Gastroesophageal sphincter (tissue), 4 donors: ENCODE results near the gene SYTL3. TPM values are rescaled to one million over a fixed set of nuclear protein-coding genes. Genes with fewer than 3 reads are reported as not detected.
"Not testable (repeated sequence)": the region's sequence is repeated elsewhere in the genome, so short reads cannot be mapped to it uniquely, and the experiment has no call there.

ENCODE experiments used
- ATAC-seq: fragments of 150-250 bp; one replicate; pipeline ENCODE4 v1.9.1; 2016; ENCODE audit warnings: mild to moderate bottlenecking, moderate library complexity
- H3K27ac ChIP-seq, 4 donors: fragments of 200-600 bp; sonication (generic) in 3 of 4; 1 replicate in 3 of 4; 2 replicates in 1 of 4; pipeline ENCODE4 v1.5.1; 2016 to 2019
- H3K27me3 ChIP-seq: fragments of 200-600 bp; sonication (generic); one replicate; pipeline ENCODE4 v1.5.1; 2019
- H3K36me3 ChIP-seq, 2 donors: fragments of 200-600 bp; sonication (generic); one replicate each; pipeline ENCODE4 v1.5.1; 2019; ENCODE audit warnings: control low read depth in 1 of 2
- H3K4me1 ChIP-seq, 3 donors: fragments of 200-600 bp; sonication (generic); 1 replicate in 2 of 3; 2 replicates in 1 of 3; pipeline ENCODE4 v1.5.1; 2016 to 2019; ENCODE audit warnings: control low read depth in 2 of 3
- H3K4me3 ChIP-seq, 2 donors: fragments of 200-600 bp; sonication (generic); one replicate each; pipeline ENCODE4 v1.5.1; 2019; ENCODE audit warnings: mild to moderate bottlenecking in 1 of 2, moderate library complexity in 1 of 2
- H3K9me3 ChIP-seq, 3 donors: fragments of 200-600 bp; sonication (generic); one replicate each; pipeline ENCODE4 v1.5.1; 2017 to 2019; ENCODE audit warnings: control low read depth in 2 of 3
- CTCF ChIP-seq, 4 experiments: fragments of 200-600 bp in 2 of 4; fragments of 450-650 bp in 2 of 4; sonication (generic) in 1 of 4; IDR thresholded peaks; one replicate each; pipeline ENCODE4 v1.5.1; 2017 to 2019; ENCODE audit warnings: antibody characterized with exemption in 4 of 4, mild to moderate bottlenecking in 2 of 4, moderate library complexity in 2 of 4
- EP300 ChIP-seq: sonication (generic); formaldehyde crosslinking; IDR thresholded peaks from one replicate; pipeline ENCODE4 v1.6.1; 2017; ENCODE audit warnings: antibody characterized with exemption, mild to moderate bottlenecking
- POLR2A ChIP-seq, 2 donors: fragments of 450-650 bp; IDR thresholded peaks; one replicate each; pipeline ENCODE4 v1.6.1; 2017; ENCODE audit warnings: antibody characterized with exemption in 2 of 2, mild to moderate bottlenecking in 2 of 2, moderate library complexity in 1 of 2
- POLR2AphosphoS5 ChIP-seq: sonication (generic); formaldehyde crosslinking; IDR thresholded peaks from one replicate; pipeline ENCODE4 v1.6.1; 2017; ENCODE audit warnings: antibody characterized with exemption
- WGBS, 2 donors: methylation state at CpG; one replicate each; pipeline ENCODE4 v1.1.5; 2018; ENCODE audit warnings: low coverage in 1 of 2; 5-methylcytosine and 5-hydroxymethylcytosine counted together
- total RNA-seq, 4 donors: library from RNA; depleted of rRNA; stranded (reverse); fragments of >200 nt; gene quantifications; one replicate each; pipeline ENCODE4 v1.1.0, GENCODE V29; 2016

SYTL3 gene
- 1 to 10 TPM; 1.9 to 5.9 (median 4.5) TPM for total RNA-seq

GRCh38 chr6:158649289-158650143, at the start of gene SYTL3:
Gene SYTL3, plus strand, starts transcription at chr6:158650054. Its CDS starts 13,215 bp downstream, at chr6:158663269.
- Histone ChIP-seq H3K27ac (peak within 1 kb of the TSS in 3 of 4 donors; percentile 64 to 73 (median 67)), H3K27me3 (no peaks in the 10 kb centered on the region), H3K4me3 (no peak within 1 kb of the TSS), H3K36me3 (no peaks in the 10 kb centered on the region), H3K4me1 (peaks cover 0 to 25% (median 12%) of the 10 kb centered on the region in 3 donors), H3K9me3 (no peaks in the 10 kb centered on the region)
- 58 to 98% methylated on average over 6 to 13 of the region's 15 CpGs for whole genome bisulfite sequencing, 2 donors
- no peak for TF ChIP-seq POLR2AphosphoS5
- peak in 1 of 2 donors; percentile 47 for TF ChIP-seq POLR2A (IDR thresholded peaks at IDR 0.05)
- ATAC-seq: no peak

GRCh38 chr6:158603261-158604047, 46.4 kb upstream of the SYTL3 start:
- Histone ChIP-seq H3K27me3 (no peaks in the 10 kb centered on the region), H3K36me3 (peaks cover 0 to 70% of the 10 kb centered on the region in 2 donors), H3K27ac (no peak overlapping the region), H3K4me3 (no peak overlapping the region), H3K4me1 (no peaks in the 10 kb centered on the region), H3K9me3 (no peaks in the 10 kb centered on the region)
- TF ChIP-seq EP300 (no peak), POLR2A (IDR thresholded peaks at IDR 0.05) (no peak), POLR2AphosphoS5 (no peak), CTCF (IDR thresholded peaks at IDR 0.05) (no peak)
- no peak for ATAC-seq
- 56 to 81% methylated on average over 5 to 14 of the region's 15 CpGs for WGBS, 2 donors

GRCh38 chr6:158604048-158604406, 45.8 kb upstream of the SYTL3 start:
- no peak for ATAC-seq
- H3K36me3 ChIP-seq: peaks cover 0 to 70% of the 10 kb centered on the region in 2 donors
- TF ChIP-seq EP300 (no peak), POLR2A (IDR thresholded peaks at IDR 0.05) (no peak), POLR2AphosphoS5 (no peak), CTCF (IDR thresholded peaks at IDR 0.05) (no peak)
- H3K4me1 ChIP-seq: no peaks in the 10 kb centered on the region
- H3K4me3 ChIP-seq: no peak overlapping the region
- 67 to 79% methylated on average over 2 of the region's 6 CpGs for WGBS, 2 donors
- no peaks in the 10 kb centered on the region for H3K27me3 ChIP-seq
- H3K9me3 ChIP-seq: no peaks in the 10 kb centered on the region
- H3K27ac ChIP-seq: no peak overlapping the region

- Histone ChIP-seq H3K36me3 (peaks cover 0 to 71% of the 10 kb centered on the region in 2 donors), H3K27ac (no peak overlapping the region), H3K27me3 (no peaks in the 10 kb centered on the region), H3K4me3 (no peak overlapping the region), H3K4me1 (no peaks in the 10 kb centered on the region), H3K9me3 (no peaks in the 10 kb centered on the region)
- ATAC-seq: peak; percentile 63
- WGBS, 2 donors: 26 to 27% methylated on average over 7 to 13 of the region's 13 CpGs
- TF ChIP-seq POLR2A (IDR thresholded peaks at IDR 0.05) (no peak), EP300 (no peak), CTCF (IDR thresholded peaks at IDR 0.05) (peak; percentile 43 to 79 (median 72))
Measured at GRCh38 chr6:158605266-158605878, 44.5 kb upstream of the SYTL3 start.

GRCh38 chr6:158606011-158606410, 43.8 kb upstream of the SYTL3 start:
- peaks cover 0 to 73% of the 10 kb centered on the region in 2 donors for H3K36me3 ChIP-seq
- 78 to 94% methylated on average over 7 of the region's 15 CpGs for WGBS, 2 donors
- H3K27me3 ChIP-seq, H3K27ac ChIP-seq, H3K9me3 ChIP-seq, ATAC-seq, H3K4me3 ChIP-seq, H3K4me1 ChIP-seq: not testable (repeated sequence)
